GM18951 (cell line): ENCODE results near the gene SIL1.
"Not testable (repeated sequence)": the region's sequence is repeated elsewhere in the genome, so short reads cannot be mapped to it uniquely, and the experiment has no call there.

Source experiments
- POLR2A ChIP-seq: IDR thresholded peaks from 4 replicates; pipeline ENCODE4 v1.6.1; 2011; ENCODE audit warnings: mild to moderate bottlenecking; ENCODE audit not compliant: insufficient read length, insufficient read depth; ENCODE audit errors: extremely low read depth
- in situ Hi-C: fragments of 300-500 bp; cut with MboI; formaldehyde crosslinking; loops from one replicate; pipeline ENCODE4 v1.12.0; 2022; ENCODE audit warnings: low sequenced_read_pairs, mixed read lengths, inconsistent platforms; ENCODE audit not compliant: unreplicated experiment

Gene SIL1

DNA sequence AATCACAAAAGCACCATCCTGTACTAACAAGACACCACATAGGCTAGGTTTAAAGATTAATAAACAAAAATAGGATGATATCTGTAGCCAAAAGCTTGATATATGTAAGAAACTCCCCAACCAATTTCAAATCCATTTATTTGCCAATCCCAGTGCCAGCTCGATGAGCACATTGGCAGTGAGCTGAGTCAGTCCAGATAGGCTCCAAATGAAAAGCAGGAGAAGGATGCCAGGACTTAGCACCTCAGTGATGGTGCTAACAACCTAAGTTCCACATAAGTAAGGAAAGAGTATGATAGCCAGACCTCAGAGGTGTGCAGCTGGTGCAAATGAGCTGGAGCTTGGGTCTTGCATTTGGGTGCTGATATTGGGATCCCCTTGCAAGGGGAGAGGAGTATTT, 158.1 kb downstream of the SIL1 start:
- TF ChIP-seq POLR2A, result no peak
- in situ Hi-C loops, result no loop called here

DNA sequence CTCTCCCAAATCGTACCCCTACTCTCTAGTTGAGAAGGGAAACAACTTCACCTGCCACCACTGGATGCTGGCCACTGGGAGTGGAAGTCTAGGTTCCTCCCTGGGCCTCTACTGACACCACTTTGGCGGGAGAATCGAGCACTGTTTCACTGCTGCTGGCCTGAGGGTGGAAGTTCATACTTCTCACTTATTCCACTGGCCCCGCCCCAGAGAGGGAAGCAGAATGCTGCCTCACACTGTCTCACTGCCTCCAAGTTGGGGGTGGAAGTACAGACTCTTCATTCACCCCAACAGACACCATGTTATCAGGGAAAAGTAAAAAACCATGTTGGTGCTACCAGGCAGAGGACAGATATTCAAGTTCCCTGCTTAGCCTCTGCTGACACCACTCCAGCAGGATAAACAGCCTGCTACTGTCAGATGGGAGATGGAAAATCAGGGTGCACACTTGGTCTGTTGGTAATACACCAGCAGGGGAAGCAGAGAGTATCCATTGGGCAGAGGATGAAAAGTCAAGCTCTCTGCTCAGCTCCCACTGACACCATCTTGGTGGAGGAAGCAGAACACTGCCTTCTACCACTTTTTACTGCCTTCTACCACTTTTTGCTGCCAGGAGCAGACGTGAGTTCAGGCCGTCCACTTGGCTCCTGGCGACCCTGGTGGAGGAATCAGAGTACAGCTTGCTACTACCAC, 159.4 kb downstream of the SIL1 start:
- in situ Hi-C loops, result no loop called here
- no peak for TF ChIP-seq POLR2A

DNA sequence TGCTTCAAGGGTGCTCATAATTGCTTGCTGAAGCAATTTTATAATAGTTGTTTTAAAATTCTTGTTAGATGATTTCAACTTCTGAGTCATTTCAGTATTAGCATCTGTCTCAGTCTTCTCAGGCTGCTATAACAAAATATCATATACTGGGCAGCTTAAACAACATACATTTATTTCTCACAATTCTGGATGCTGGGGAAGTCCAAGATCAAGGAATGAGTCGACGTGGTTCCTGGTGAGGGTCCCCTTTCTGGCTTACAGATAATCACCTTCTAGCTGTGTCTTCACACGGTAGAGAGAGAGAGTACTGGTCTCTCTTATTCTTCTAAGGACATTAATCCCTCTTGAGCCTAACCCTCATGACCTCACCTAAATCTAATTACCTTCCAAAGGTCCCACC, 160.4 kb downstream of the SIL1 start:
- no peak for TF ChIP-seq POLR2A
- in situ Hi-C loops, result no loop called here

DNA sequence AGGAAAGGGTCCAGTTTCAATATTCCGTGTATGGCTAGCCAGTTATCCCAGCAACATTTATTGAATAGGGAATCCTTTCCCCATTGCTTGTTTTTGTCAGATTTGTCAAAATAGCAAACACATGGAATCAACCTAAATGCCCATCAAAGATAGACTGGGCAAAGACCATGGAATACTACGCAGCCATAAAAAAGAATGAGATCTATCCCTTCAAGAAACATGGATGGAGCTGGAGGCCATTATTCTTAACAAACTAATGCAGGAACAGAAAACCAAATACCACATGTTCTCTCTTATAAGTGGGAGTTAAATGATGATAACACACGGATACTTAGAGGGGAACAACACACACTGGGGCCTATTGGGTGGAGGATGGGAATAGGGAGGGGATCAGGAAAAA, 161.8 kb downstream of the SIL1 start:
- in situ Hi-C loops, result not testable (repeated sequence)

DNA sequence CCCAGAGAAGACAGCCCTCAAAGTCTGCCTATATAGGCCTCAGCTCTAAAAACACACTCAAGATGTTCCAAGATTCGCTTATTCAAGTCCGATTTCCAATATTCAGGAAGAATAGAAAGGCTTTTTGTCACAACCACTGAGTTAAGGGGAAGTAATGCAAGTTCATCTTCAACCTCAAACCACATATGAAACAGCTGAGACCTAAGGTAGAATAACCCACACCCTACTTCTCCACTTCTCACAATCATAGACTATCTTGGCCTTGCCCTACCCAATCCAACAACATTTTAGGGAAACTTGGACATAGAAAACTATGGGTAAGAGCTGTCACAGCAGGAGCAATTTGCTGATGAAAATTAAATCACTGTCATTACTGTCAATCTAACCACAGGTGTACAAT, 171.0 kb downstream of the SIL1 start:
- TF ChIP-seq POLR2A, result no peak
- in situ Hi-C loops, result no loop called here

DNA sequence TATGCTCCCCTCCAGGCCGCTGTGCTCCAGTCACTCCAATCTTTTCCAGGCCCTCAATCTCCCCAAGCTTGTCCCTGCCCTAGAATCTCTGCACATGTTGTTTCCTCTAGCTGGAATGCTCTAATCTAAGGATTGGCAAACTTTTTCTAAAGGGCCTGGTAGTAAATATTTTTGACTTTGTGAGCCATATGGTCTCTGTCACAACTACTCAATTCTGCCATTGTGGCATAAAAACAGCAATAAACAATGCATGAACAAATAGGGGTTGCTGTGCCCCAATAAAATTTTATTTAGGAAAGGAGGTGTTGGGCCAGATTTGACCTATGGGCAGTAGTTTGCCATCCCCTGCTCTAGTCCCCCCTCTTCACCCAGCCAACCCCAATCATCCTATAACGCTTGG, 172.5 kb downstream of the SIL1 start:
- TF ChIP-seq POLR2A, result no peak
- in situ Hi-C loops, result no loop called here

DNA sequence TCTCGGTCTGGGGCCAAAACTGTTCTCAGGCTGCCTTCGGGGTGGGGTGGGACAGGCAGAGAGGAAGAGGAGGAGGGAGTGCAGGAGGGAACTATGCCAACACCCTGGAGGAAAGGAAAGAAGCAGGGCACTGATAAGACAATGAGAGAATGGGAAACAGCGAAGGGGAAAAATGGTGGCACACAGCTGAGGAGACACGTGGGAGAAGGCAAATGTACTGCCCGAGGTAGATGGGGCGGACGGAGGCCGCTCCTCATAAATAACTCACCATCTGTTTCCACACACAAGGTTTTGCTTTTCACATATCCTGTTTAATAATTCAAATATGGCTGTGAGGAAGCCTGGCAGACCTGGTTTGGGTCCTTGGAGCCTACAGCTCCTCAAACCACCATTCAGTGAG, 174.9 kb downstream of the SIL1 start:
- no peak for TF ChIP-seq POLR2A
- in situ Hi-C loops, result no loop called here

DNA sequence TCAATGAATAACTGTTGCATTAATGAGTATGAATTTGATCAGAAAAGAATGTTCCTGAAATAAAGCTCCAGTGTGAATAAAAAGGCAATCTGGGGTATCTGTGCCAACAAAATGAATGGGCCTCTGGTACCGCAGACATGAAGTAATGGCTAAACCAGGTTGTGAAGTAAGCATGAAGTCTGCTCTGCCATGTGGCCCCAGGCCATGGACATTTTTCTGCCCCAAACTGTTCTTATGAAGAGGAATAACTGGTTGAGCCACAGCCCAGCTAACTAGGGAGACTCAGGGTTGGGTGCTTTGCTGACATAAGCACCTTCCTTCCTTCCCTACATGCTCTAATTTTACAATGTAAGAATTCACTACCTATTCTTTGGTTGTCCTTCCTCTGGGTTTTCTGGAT, 175.6 kb downstream of the SIL1 start:
- in situ Hi-C loops, result no loop called here
- no peak for TF ChIP-seq POLR2A

DNA sequence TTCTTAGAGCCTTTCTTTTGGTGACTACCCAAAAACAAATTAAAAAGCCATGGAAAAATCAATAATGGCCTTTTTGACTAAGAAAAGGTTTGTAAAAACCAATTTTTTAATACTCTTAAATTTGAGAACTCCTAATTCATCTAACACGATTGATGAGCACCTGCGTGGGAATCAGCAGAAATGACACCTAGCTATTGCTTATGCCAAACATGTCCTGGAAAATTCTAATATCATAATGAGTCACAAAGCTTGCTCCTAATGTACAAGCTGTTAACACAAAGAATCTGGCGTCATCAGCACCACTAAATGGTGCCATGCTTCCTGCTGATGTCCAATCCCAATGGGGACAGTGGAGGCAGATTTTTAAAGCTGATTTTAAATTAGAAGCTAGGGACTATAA, 176.8 kb downstream of the SIL1 start:
- TF ChIP-seq POLR2A, result no peak
- in situ Hi-C loops, result no loop called here

DNA sequence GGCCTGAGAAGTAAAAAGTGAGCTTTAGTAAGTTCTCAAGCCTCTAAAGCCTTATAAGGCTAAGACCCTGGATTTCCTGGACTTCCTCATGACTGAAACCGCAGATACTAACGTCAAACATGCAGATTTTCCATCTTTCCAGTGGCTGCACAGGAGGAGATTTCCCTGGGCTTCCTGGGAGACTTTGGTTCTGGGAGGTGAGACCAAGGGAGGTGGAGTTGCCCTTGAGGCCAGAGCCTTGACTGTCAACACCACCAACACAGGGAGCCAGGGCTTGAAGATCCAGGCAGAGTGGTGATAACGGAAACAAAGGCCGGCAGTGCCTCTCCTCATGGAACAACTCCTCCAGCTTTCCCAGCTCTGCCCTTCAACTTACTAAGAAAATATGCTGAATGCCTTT, 178.3 kb downstream of the SIL1 start:
- in situ Hi-C loops, result no loop called here
- no peak for TF ChIP-seq POLR2A

DNA sequence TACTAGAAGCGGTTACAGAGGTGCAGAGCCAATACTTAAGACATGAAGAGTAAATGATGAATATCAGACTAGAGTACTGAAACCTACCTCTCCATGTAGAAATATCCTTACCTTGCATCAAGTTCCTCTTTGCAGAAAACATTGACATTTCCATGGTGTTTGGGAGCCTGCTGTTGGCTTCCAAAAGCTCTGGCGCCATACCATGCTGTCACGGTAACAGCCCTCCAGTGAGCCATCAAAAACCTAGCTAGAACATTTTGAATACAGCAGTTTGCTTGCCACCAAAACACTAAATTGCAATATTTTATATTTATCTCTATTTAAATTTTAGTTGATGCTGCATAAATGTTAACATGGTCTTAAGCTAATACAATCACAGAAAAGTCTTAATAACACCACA, 179.0 kb downstream of the SIL1 start:
- in situ Hi-C loops, result no loop called here
- no peak for TF ChIP-seq POLR2A

DNA sequence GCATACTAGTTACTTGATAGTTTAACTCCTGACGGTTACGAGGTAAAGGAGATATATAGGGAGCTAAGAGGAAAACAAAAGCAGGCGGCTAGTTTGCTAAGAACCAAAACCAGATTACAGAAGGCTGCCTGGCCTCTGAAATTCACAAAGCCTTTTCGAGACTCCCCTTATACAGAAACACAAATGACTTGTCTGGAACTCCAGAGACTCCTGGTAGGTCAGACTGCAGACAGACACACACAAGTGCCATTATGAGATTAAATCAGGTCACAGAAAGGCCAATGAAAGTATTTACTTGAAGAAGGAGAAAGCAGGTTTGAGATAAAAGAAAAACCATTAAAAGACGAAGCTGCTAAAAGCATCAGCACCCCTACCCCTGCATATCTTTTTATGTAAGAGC, 180.5 kb downstream of the SIL1 start:
- in situ Hi-C loops, result no loop called here
- TF ChIP-seq POLR2A, result no peak

DNA sequence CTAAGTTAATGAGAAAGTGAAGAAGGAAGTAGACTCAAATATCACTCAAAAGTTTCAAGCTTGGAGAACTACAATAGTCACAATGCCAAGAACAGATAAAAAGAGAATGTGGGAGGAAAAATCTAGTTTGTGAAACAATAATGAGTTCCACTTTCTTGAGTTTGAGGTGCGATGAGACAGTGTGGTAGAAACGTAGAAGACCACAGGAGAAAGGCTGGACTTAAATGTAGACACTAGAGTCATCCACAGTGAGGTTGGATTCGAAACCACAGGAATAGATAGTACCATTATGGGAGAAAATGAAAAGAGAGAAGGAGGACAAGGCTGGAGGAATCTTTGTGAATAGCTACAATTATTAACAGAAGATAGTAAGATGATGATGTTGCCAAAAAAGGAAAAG, 182.0 kb downstream of the SIL1 start:
- no peak for TF ChIP-seq POLR2A
- in situ Hi-C loops, result no loop called here

DNA sequence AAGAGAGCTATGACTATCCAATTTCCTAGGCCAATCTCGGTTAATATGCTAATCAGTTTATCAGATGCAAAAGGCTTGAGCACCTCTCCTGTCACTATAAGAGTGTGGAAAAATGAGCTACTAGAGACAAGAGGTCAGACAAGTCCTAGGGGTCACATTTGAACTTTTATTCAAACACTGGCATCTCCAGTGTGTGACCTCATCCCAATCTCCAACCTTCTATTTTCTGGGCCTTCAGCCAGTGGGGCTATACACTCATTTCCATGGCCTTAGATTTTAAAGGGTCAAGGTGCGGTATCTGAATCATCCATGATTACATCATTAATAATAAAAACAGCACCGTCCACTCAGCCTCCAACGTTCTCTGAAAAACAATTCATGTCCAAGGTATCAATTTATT, 183.4 kb downstream of the SIL1 start:
- no peak for TF ChIP-seq POLR2A
- in situ Hi-C loops, result no loop called here

DNA sequence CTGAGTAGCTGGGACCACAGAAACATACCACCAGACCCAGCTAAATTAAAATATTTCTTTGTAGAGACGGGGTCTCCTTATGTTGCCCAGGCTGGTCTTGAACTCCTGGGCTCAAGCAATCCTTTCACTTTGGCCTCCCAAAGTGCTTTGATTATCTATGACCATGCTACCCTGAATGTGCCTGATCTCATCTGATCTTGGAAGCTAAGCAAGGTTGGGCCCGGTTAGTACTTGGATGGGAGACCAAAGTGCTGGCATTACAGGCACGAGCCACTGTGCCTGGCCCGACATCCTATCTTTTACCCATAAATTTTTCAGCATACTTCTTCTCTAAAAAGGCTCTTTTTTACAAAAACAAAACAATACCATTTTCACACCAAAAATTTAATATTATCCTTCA, 186.0 kb downstream of the SIL1 start:
- in situ Hi-C loops, result no loop called here
- no peak for TF ChIP-seq POLR2A

DNA sequence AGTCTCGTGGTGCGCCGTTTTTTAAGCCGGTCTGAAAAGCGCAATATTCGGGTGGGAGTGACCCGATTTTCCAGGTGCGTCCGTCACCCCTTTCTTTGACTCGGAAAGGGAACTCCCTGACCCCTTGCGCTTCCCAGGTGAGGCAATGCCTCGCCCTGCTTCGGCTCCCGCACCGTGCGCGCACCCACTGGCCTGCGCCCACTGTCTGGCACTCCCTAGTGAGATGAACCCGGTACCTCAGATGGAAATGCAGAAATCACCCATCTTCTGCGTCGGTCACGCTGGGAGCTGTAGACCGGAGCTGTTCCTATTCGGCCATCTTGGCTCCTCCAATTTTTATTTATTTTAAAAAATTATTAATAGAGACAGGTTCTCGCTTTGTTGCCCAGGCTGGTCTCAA, 187.0 kb downstream of the SIL1 start:
- in situ Hi-C loops, result not testable (repeated sequence)
